Thyroid gland (tissue), 4 donors: ENCODE measurements around the gene LPAR1. TPM values are rescaled to one million over a fixed set of nuclear protein-coding genes. Genes with fewer than 3 reads are reported as not detected.

ENCODE experiments used
- DNase-seq, 2 donors: peaks; one replicate each; pipeline ENCODE4 v3.0.0-alpha.2; 2019
- H3K27ac ChIP-seq, 3 donors: fragments of 200-600 bp; sonication (generic); 1 replicate in 2 of 3; 2 replicates in 1 of 3; pipeline ENCODE4 v1.5.1; 2016 to 2019; ENCODE audit warnings: mild to moderate bottlenecking in 1 of 3, moderate library complexity in 1 of 3
- H3K27me3 ChIP-seq: fragments of 200-600 bp; sonication (generic); one replicate; pipeline ENCODE4 v1.5.1; 2019
- H3K36me3 ChIP-seq, 2 donors: fragments of 200-600 bp; sonication (generic); one replicate each; pipeline ENCODE4 v1.5.1; 2016 to 2019
- H3K4me1 ChIP-seq, 2 donors: fragments of 200-600 bp; sonication (generic); one replicate each; pipeline ENCODE4 v1.5.1; 2017 to 2019
- H3K4me3 ChIP-seq, 3 donors: fragments of 200-600 bp; sonication (generic); replicated peaks in 1 of 3; 1 replicate in 2 of 3; 2 replicates in 1 of 3; pipeline ENCODE4 v1.5.1; 2016; ENCODE audit warnings: mild to moderate bottlenecking in 1 of 3
- H3K9me3 ChIP-seq: fragments of 200-600 bp; sonication (generic); one replicate; pipeline ENCODE4 v1.5.1; 2017
- POLR2A ChIP-seq, 2 donors: fragments of 450-650 bp; IDR thresholded peaks; one replicate each; pipeline ENCODE4 v1.6.1; 2017; ENCODE audit warnings: antibody characterized with exemption in 2 of 2, mild to moderate bottlenecking in 2 of 2, moderate library complexity in 1 of 2
- WGBS, 2 donors: methylation state at CpG; one replicate each; pipeline ENCODE4 v1.1.5; 2017; 5-methylcytosine and 5-hydroxymethylcytosine counted together
- intact Hi-C: fragments of 100-400 bp; cut with DNase I; formaldehyde crosslinking; loops from one replicate; pipeline ENCODE4 v1.15.1; 2023
- total RNA-seq, 4 donors: library from RNA; depleted of rRNA; stranded (reverse); fragments of >200 nt; gene quantifications; one replicate each; pipeline ENCODE4 v1.2.3, GENCODE V29; 2016
- TF ChIP-seq, protein P1 (sequence below), 6 experiments: fragments of 200-600 bp in 3 of 6; fragments of 450-650 bp in 3 of 6; sonication (generic) in 3 of 6; IDR thresholded peaks; one replicate each; pipeline ENCODE4 v1.5.1; 2016 to 2019; ENCODE audit warnings: antibody characterized with exemption in 6 of 6, mild to moderate bottlenecking in 2 of 6, inconsistent platforms in 1 of 6, moderate library complexity in 1 of 6

Gene LPAR1
- total RNA-seq, 4 donors from 2014 or later: 40.8 to 98.5 (median 56.4) TPM

- Histone ChIP-seq H3K27me3 (no peaks in the 10 kb centered on the region), H3K4me3 (no peak overlapping the region), H3K4me1 (peaks cover 5 to 39% of the 10 kb centered on the region in 2 donors), H3K9me3 (no peaks in the 10 kb centered on the region), H3K36me3 (no peaks in the 10 kb centered on the region), H3K27ac (no peak overlapping the region)
- TF ChIP-seq, protein P1, sequence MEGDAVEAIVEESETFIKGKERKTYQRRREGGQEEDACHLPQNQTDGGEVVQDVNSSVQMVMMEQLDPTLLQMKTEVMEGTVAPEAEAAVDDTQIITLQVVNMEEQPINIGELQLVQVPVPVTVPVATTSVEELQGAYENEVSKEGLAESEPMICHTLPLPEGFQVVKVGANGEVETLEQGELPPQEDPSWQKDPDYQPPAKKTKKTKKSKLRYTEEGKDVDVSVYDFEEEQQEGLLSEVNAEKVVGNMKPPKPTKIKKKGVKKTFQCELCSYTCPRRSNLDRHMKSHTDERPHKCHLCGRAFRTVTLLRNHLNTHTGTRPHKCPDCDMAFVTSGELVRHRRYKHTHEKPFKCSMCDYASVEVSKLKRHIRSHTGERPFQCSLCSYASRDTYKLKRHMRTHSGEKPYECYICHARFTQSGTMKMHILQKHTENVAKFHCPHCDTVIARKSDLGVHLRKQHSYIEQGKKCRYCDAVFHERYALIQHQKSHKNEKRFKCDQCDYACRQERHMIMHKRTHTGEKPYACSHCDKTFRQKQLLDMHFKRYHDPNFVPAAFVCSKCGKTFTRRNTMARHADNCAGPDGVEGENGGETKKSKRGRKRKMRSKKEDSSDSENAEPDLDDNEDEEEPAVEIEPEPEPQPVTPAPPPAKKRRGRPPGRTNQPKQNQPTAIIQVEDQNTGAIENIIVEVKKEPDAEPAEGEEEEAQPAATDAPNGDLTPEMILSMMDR (IDR thresholded peaks at IDR 0.05): no peak
- no peak for TF ChIP-seq POLR2A (IDR thresholded peaks at IDR 0.05)
- no peak for DNase-seq
- 84 to 100% methylated on average over 1 of the region's 1 CpG for WGBS, 2 donors
- intact Hi-C loops: no loop called here
Observed at GRCh38 chr9:110997847-110998246, 40.4 kb downstream of the LPAR1 start.

- Histone ChIP-seq H3K36me3 (no peaks in the 10 kb centered on the region), H3K9me3 (no peaks in the 10 kb centered on the region), H3K4me3 (no peak overlapping the region), H3K4me1 (peaks cover 5 to 39% of the 10 kb centered on the region in 2 donors), H3K27me3 (no peaks in the 10 kb centered on the region), H3K27ac (no peak overlapping the region)
- TF ChIP-seq POLR2A (IDR thresholded peaks at IDR 0.05): no peak
- TF ChIP-seq, protein P1 (IDR thresholded peaks at IDR 0.05): no peak
- WGBS, 2 donors: 76 to 83% methylated on average over 9 of the region's 9 CpGs
- intact Hi-C loops: no loop called here
- DNase-seq: peak; percentile 5 to 8
Observed at GRCh38 chr9:110996436-110997220, 41.6 kb downstream of the LPAR1 start.

- intact Hi-C loops: no loop called here
- H3K36me3 ChIP-seq: no peaks in the 10 kb centered on the region
- peaks cover 5 to 39% of the 10 kb centered on the region in 2 donors for H3K4me1 ChIP-seq
- no peak for DNase-seq
- no peak overlapping the region for H3K27ac ChIP-seq
- 73 to 75% methylated on average over 6 of the region's 6 CpGs for WGBS, 2 donors
- no peak overlapping the region for H3K4me3 ChIP-seq
- H3K27me3 ChIP-seq: no peaks in the 10 kb centered on the region
- TF ChIP-seq, protein P1 (IDR thresholded peaks at IDR 0.05): no peak
- no peak for TF ChIP-seq POLR2A (IDR thresholded peaks at IDR 0.05)
- H3K9me3 ChIP-seq: no peaks in the 10 kb centered on the region
Observed at GRCh38 chr9:110995420-110996340, 42.6 kb downstream of the LPAR1 start.

DNA sequence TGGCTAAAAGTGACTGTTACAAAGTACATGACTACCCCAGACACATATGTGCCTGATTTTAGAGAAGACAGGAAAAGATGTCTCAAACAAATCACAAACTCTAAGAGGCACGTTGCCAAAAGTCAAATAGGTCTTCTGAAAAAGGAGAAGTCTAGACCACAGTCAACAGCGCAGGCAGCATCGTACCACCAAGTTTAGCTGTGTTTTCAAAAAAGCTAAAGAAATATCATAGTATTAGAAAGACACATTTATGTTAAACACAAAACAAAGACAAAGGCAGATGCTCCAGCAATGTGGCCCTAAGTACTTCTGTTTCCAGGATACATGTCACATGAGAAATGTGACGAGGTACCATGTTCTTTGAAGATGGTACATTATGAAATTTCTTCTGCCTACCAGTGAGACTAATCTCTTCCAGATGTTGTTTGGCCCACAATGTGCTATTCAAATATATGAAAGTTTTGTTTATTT lies 43.5 kb downstream of the LPAR1 start:
- H3K27me3 ChIP-seq: no peaks in the 10 kb centered on the region
- peaks cover 0 to 31% of the 10 kb centered on the region in 2 donors for H3K4me1 ChIP-seq
- H3K4me3 ChIP-seq: no peak overlapping the region
- no peak for DNase-seq
- no peaks in the 10 kb centered on the region for H3K9me3 ChIP-seq
- WGBS, 2 donors: 70 to 71% methylated on average over 4 of the region's 4 CpGs
- H3K36me3 ChIP-seq: no peaks in the 10 kb centered on the region
- TF ChIP-seq, protein P1 (IDR thresholded peaks at IDR 0.05): no peak
- no peak for TF ChIP-seq POLR2A (IDR thresholded peaks at IDR 0.05)
- intact Hi-C loops: no loop called here
- no peak overlapping the region for H3K27ac ChIP-seq
